HepG2 (cell line): ENCODE measurements around the gene EPO. TPM values are rescaled to one million over a fixed set of nuclear protein-coding genes. Genes with fewer than 3 reads are reported as not detected.

Source experiments
- ATAC-seq: fragments of 200-7000 bp; cut with Tn5 transposase; 3 replicates; pipeline ENCODE4 v1.9.1; 2020; ENCODE audit warnings: mild to moderate bottlenecking, moderate library complexity
- BruUV-seq: library from RNA; stranded (reverse); fragments of 400-500 nt; replicated peaks from 2 replicates; lab custom pipeline; 2021; lab: Mats Ljungman, UMichigan
- CTCF ChIA-PET: fragments of 300-600 bp; formaldehyde crosslinking; extraction: SDS; loops from one replicate; lab custom pipeline; 2021; ENCODE audit warnings: low total read pairs, inconsistent platforms, low intra/inter-chr PET ratio; lab: Yijun Ruan, JAX
- POLR2A ChIA-PET: fragments of 350-600 bp; sonication (Branson Sonifier 250); formaldehyde crosslinking; loops from one replicate; lab custom pipeline; 2020; ENCODE audit warnings: antibody characterized with exemption, inconsistent platforms; lab: Yijun Ruan, JAX
- DNase-seq: peaks from one replicate; pipeline ENCODE4 v3.0.0-alpha.2; 2015; ENCODE audit warnings: low spot score
- FAIRE-seq: peaks from 3 replicates; lab custom pipeline; 2011; peaks lifted over from hg19 to GRCh38; lab: Jason Lieb, UNC
- H2AFZ ChIP-seq: one replicate; pipeline ENCODE4 v1.6.1; 2011; ENCODE audit warnings: low read length, inconsistent platforms
- H3K27ac ChIP-seq: fragments of 300-600 bp; 3 replicates; pipeline ENCODE4 v1.8.0; 2011; ENCODE audit warnings: mixed run types, mild to moderate bottlenecking, mixed read lengths, low read length, inconsistent platforms; ENCODE audit not compliant: insufficient read depth; ENCODE audit errors: extremely low read length
- H3K27me3 ChIP-seq, 2 experiments: fragments of 200-600 bp in 1 of 2; 2 replicates in 1 of 2; 3 replicates in 1 of 2; pipeline versions ENCODE4 v1.6.0 to v1.8.0; 2011; ENCODE audit warnings: low read length in 2 of 2, mild to moderate bottlenecking in 2 of 2, moderate library complexity in 2 of 2, inconsistent platforms in 1 of 2; ENCODE audit not compliant: insufficient read depth in 2 of 2, control insufficient read depth in 1 of 2
- H3K36me3 ChIP-seq, 2 experiments: fragments of 200-600 bp in 1 of 2; replicated peaks in 1 of 2; 2 replicates in 1 of 2; 3 replicates in 1 of 2; pipeline versions ENCODE4 v1.5.1 to v1.8.0; 2011; ENCODE audit warnings: low read length in 2 of 2, inconsistent platforms in 1 of 2; ENCODE audit not compliant: insufficient read depth in 2 of 2, control insufficient read depth in 1 of 2
- H3K4me1 ChIP-seq: 2 replicates; pipeline ENCODE4 v1.5.1; 2012; ENCODE audit warnings: low read length, inconsistent platforms; ENCODE audit not compliant: insufficient read depth
- H3K4me2 ChIP-seq: 2 replicates; pipeline ENCODE4 v1.6.0; 2011; ENCODE audit warnings: low read depth, low read length, inconsistent platforms
- H3K4me3 ChIP-seq, 3 experiments: fragments of 200-600 bp in 1 of 3; sonication (generic), shearing (Covaris generic) in 1 of 3; replicated peaks in 1 of 3; 2 replicates each; pipeline ENCODE4 v1.5.1; 2011 to 2016; ENCODE audit warnings: low read length in 3 of 3, inconsistent platforms in 2 of 3, low read depth in 2 of 3, mild to moderate bottlenecking in 2 of 3, control low read depth in 1 of 3, mixed read lengths in 1 of 3; ENCODE audit not compliant: insufficient read depth in 1 of 3
- H3K79me2 ChIP-seq: one replicate; pipeline ENCODE4 v1.6.1; 2011; ENCODE audit warnings: low read length, inconsistent platforms; ENCODE audit not compliant: insufficient read depth
- H3K9ac ChIP-seq: 2 replicates; pipeline ENCODE4 v1.6.0; 2011; ENCODE audit warnings: mild to moderate bottlenecking, low read depth, low read length, inconsistent platforms; ENCODE audit not compliant: insufficient read depth
- H3K9me3 ChIP-seq: 2 replicates; pipeline ENCODE4 v1.5.1; 2012; ENCODE audit warnings: mild to moderate bottlenecking, low read length
- H4K20me1 ChIP-seq: 2 replicates; pipeline ENCODE4 v1.6.0; 2011; ENCODE audit warnings: inconsistent platforms, mild to moderate bottlenecking, low read length, moderate library complexity; ENCODE audit not compliant: insufficient read depth
- AGO2 ChIP-seq: fragments of 200-400 bp; formaldehyde crosslinking; optimal IDR thresholded peaks from 2 replicates; pipeline ENCODE3; 2017; ENCODE audit warnings: mild to moderate bottlenecking, low read depth, low read length, moderate library complexity
- DDIT3 ChIP-seq: sonication (generic); formaldehyde crosslinking; IDR thresholded peaks from 2 replicates; pipeline ENCODE4 v1.4.0; 2020; ENCODE audit warnings: mild to moderate bottlenecking, missing genetic modification reagents
- E2F2 ChIP-seq: sonication (generic); formaldehyde crosslinking; IDR thresholded peaks from 2 replicates; pipeline ENCODE4 v1.4.0; 2020; ENCODE audit warnings: missing genetic modification reagents, borderline replicate concordance
- ELF3 ChIP-seq: IDR thresholded peaks from 2 replicates; pipeline ENCODE4 v1.6.1; 2016; ENCODE audit warnings: missing genetic modification reagents, missing compliant biosample characterization
- FOXJ3 ChIP-seq: sonication (generic); formaldehyde crosslinking; IDR thresholded peaks from 2 replicates; pipeline ENCODE4 v1.4.0; 2020; ENCODE audit warnings: missing genetic modification reagents, mild to moderate bottlenecking, borderline replicate concordance
- NR2C2 ChIP-seq: sonication (generic); formaldehyde crosslinking; IDR thresholded peaks from 2 replicates; pipeline ENCODE4 v1.4.0; 2020; ENCODE audit warnings: missing genetic modification reagents, mild to moderate bottlenecking, moderate library complexity, borderline replicate concordance
- PHF20 ChIP-seq: sonication (generic); formaldehyde crosslinking; IDR thresholded peaks from 2 replicates; pipeline ENCODE4 v1.5.0; 2020; ENCODE audit warnings: mild to moderate bottlenecking, missing genetic modification reagents
- PHF8 ChIP-seq: sonication (generic); formaldehyde crosslinking; IDR thresholded peaks from 2 replicates; pipeline ENCODE4 v1.5.0; 2020; ENCODE audit warnings: missing genetic modification reagents
- RCOR2 ChIP-seq: IDR thresholded peaks from 2 replicates; pipeline ENCODE4 v1.6.1; 2016; ENCODE audit warnings: missing biosample characterization, missing genetic modification reagents
- SAP130 ChIP-seq: IDR thresholded peaks from 2 replicates; pipeline ENCODE4 v1.6.1; 2016; ENCODE audit warnings: low read depth
- SP5 ChIP-seq: IDR thresholded peaks from 2 replicates; pipeline ENCODE4 v1.6.1; 2016; ENCODE audit warnings: low read depth, borderline replicate concordance
- UBTF ChIP-seq: sonication (generic); formaldehyde crosslinking; IDR thresholded peaks from 2 replicates; pipeline ENCODE4 v1.4.0; 2020; ENCODE audit warnings: mild to moderate bottlenecking, missing genetic modification reagents
- ZFY ChIP-seq: sonication (generic); formaldehyde crosslinking; IDR thresholded peaks from 2 replicates; pipeline ENCODE4 v1.4.0; 2020; ENCODE audit warnings: missing genetic modification reagents
- ZNF18 ChIP-seq: sonication (generic); formaldehyde crosslinking; IDR thresholded peaks from 2 replicates; pipeline ENCODE4 v1.8.0; 2022; ENCODE audit warnings: mild to moderate bottlenecking, missing genetic modification reagents; ENCODE audit not compliant: insufficient replicate concordance
- ZNF501 ChIP-seq: sonication (generic); formaldehyde crosslinking; IDR thresholded peaks from 2 replicates; pipeline ENCODE4 v1.5.1; 2020; ENCODE audit warnings: mild to moderate bottlenecking, moderate library complexity, missing genetic modification reagents
- ZNF598 ChIP-seq: sonication (generic); formaldehyde crosslinking; IDR thresholded peaks from 2 replicates; pipeline ENCODE4 v1.5.1; 2020; ENCODE audit warnings: mild to moderate bottlenecking, missing genetic modification reagents, borderline replicate concordance
- ZNF891 ChIP-seq: sonication (generic); formaldehyde crosslinking; IDR thresholded peaks from 2 replicates; pipeline ENCODE4 v1.5.0; 2020; ENCODE audit warnings: mild to moderate bottlenecking, missing genetic modification reagents
- WGBS: methylation state at CpG from one replicate; pipeline ENCODE4 v1.1.6; 2017; ENCODE audit warnings: low lambda C conversion rate; 5-methylcytosine and 5-hydroxymethylcytosine counted together
- in situ Hi-C: cut with HindIII; loops from 2 replicates; pipeline ENCODE4 v1.10.0; 2017; ENCODE audit warnings: low pct_unique_long_range_greater_than_20kb; ENCODE audit not compliant: extremely low pct_ligation_motif_present
- intact Hi-C: fragments of 100-400 bp; cut with micrococcal nuclease; formaldehyde crosslinking; loops from one replicate; pipeline ENCODE4 v1.10.0; 2022; ENCODE audit not compliant: unreplicated experiment
- polyA plus RNA-seq, 8 experiments: library from polyadenylated mRNA; depleted of rRNA in 3 of 8; stranded (reverse) in 7 of 8; unstranded in 1 of 8; fragments of >200 nt; fragmentation: Illumina TruSeq in 4 of 8; extraction: Trizol in 4 of 8; gene quantifications; 2 replicates each; pipeline versions ENCODE4 v1.2.1 to v1.2.3, GENCODE V29; 2011 to 2016; ENCODE audit warnings: low read depth in 4 of 8, missing spikeins in 1 of 8, mixed read lengths in 1 of 8; ENCODE audit not compliant: insufficient read depth in 1 of 8
- total RNA-seq, 5 experiments: library from RNA; depleted of rRNA; stranded (reverse); fragments of >200 nt; fragmentation: Illumina TruSeq; extraction: Trizol; gene quantifications; 2 replicates each; pipeline ENCODE4 v1.2.3, GENCODE V29; 2016; ENCODE audit warnings: low read depth in 1 of 5

EPO gene
- total and polyA plus RNA-seq, 2 of the 13 experiments (the other 11 are each of a cell fraction or from before 2014, with no cell fraction given) = 10.3 to 25.7 TPM

- no peak for FAIRE-seq
- Histone ChIP-seq H3K27me3 (no peaks in the 10 kb centered on the region), H2AFZ (no peak overlapping the region), H3K79me2 (peaks cover 48% of the 10 kb centered on the region), H3K4me3 (peak overlapping the region; percentile 93 to 97 (median 96)), H3K4me1 (peaks cover 34% of the 10 kb centered on the region), H3K36me3 (peaks cover 5 to 18% of the 10 kb centered on the region in 2 experiments; a peak in 4 of 5 replicates), H3K4me2 (peak overlapping the region; percentile 89), H3K27ac (peak overlapping the region; percentile 66), H3K9ac (peak overlapping the region; percentile 88), H3K9me3 (no peaks in the 10 kb centered on the region), H4K20me1 (peaks cover 37% of the 10 kb centered on the region)
- ChIA-PET CTCF (no interaction called here), POLR2A (interaction anchor here (0.6 to 4.4 kb wide), 13 partner anchors 12 to 182 kb away, joined by 3 to 18 read pairs (median 4); partner anchors contain the start of genes EPHB4, FBXO24, GNB2 and LRCH4)
- intact Hi-C loops = loop anchor here (5.0 kb wide), 1 partner anchor 81 kb away; the partner anchor contains the start of gene MOSPD3
- 2% methylated on average over 19 of the region's 81 CpGs for WGBS
- DNase-seq = no peak
- in situ Hi-C loops = loop anchor here (5.0 to 10.0 kb wide), 2 partner anchors 81 to 229 kb away; partner anchors contain the start of genes MOSPD3 and SPACDR
- no TSS peak for BruUV-seq
- ATAC-seq = peak; percentile 19
- TF ChIP-seq E2F2 (CRISPR knock-in tag) (no peak), RCOR2 (CRISPR knock-in tag) (no peak), FOXJ3 (CRISPR knock-in tag) (no peak), DDIT3 (no peak), UBTF (CRISPR knock-in tag) (peak; percentile 52; the same call in 1 of the 2 replicates), ZNF18 (CRISPR knock-in tag) (no peak), ZNF501 (peak; percentile 43; the same call in 1 of the 2 replicates), ZFY (CRISPR knock-in tag) (peak; percentile 47), ZNF598 (CRISPR knock-in tag) (no peak), PHF8 (peak; percentile 30; the same call in 1 of the 2 replicates), NR2C2 (CRISPR knock-in tag) (0 out of 2 replicates have a peak, but pooled peaks have one; percentile 9), PHF20 (CRISPR knock-in tag) (0 out of 2 replicates have a peak, but pooled peaks have one; percentile 36), ELF3 (no peak), AGO2 (peak; percentile 61), SAP130 (0 out of 2 replicates have a peak, but pooled peaks have one; percentile 27), ZNF891 (CRISPR knock-in tag) (peak; percentile 58; the same call in 1 of the 2 replicates), SP5 (CRISPR knock-in tag) (no peak)
Observed at GRCh38 chr7:100693312-100694097, 26.8 kb upstream of the EPO start.
